OCI-M2 (cell line): Measurements from ENCODE around the gene MR1.

Source experiments
- DNase-seq: peaks from one replicate; lab custom pipeline; 2025; ENCODE audit not compliant: unreplicated experiment; lab: John Stamatoyannopoulos, UW

MR1 gene

DNA sequence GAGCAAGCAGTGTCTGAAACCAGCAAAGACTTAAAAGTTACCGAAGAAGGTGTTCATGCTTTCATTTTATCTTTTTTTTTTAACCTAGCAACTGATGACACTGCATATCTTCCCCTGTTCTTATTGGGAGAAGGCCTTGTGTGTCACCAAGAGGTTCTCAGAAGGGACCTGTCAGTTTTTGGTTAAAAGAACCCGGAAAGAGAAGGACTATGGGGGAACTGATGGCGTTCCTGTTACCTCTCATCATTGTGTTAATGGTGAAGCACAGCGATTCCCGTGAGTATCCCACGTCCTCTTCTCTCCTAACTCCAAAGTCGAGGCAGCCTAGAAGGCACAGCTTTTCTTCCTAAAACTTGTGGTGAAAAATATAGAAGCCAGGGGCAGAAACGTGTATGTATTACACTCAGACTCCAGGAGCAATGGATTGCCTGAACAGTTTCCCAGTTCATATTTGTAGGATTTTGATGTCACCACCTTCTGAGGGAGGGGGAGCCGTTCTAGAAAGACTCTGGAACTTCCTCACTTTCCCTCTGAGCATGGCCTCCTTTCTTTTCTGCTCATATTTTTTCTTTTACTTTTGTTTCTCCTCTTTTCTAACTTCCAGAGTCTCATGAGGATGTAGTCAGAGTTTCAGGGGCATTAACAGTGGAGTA is at the start of gene MR1:
Gene MR1, plus strand, starts transcription at position 185 of the 653 bp plus-strand sequence. Its CDS starts 25 bp downstream, at position 210.
- no peak for DNase-seq

DNA sequence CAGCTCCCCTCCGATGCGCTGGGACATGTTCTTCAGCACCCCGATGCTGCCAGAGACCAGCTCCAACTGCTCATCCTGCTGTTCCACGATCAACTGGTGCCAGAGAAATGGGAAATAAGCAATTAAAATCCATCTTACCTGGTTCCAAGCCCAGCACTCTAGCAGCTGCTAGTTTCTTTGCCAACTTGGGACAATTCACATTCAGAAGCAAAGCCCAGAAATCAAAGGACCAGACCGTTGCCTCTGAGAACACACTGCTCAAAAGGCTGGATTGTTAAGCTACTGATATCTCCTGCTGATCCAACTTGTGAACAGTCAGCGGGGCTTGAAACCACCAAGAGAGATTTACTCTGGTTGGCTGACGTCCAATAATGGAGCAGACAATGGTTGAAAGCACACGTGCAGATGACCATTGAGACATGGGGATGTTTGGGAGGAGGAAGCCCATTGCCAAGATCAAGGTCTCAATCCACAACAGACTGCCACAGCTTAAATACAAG is 45.5 kb upstream of the MR1 start:
- no peak for DNase-seq

DNA sequence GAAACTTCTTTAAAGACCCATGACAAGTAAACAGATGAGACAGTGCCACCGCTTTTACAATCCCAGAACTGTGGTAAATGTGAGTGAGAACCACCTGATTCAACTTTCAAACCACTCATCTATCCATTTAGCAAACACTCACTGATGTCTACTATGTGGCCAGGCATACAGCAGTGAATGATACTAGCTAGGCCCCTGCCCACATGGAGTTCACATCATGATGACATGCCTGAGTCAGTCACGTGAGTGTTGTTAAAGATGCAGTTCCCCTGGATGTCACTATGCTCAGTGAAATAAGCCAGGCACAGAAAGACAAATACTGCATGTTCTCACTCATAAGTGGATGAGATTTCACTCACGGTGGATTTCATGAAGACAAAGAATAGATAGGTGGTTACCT is 39.5 kb upstream of the MR1 start:
- DNase-seq, result no peak

DNA sequence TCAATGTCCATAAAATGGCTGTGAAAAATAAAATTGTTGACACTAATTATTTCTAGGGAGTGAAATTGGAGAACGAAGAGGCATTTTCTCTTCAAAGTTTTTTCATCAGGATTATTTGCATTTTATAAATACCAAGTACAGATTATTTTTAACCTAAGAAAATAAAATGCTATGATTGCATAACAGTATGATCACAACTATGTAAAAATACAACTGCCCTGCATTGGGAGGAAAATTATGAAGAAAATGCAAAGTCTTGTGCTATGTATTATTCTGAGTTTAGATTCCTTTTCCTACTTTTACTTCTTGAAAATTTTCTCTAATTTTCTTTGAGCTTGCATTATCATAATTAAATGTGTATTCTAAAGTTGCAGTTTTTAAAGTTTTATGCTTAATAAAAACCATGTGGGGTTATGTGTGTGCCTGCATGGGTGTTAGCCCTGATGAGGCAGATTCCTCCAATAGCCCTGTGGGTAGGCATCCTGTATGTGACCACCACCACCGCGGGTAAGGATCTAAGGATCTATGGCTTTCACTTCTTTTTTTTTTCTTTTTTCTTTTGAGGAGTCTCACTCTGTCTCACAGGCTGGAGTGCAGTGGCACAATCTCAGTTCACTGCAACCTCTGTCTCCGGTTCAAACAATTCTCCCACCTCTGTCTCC is 35.8 kb upstream of the MR1 start:
- DNase-seq, result no peak

DNA sequence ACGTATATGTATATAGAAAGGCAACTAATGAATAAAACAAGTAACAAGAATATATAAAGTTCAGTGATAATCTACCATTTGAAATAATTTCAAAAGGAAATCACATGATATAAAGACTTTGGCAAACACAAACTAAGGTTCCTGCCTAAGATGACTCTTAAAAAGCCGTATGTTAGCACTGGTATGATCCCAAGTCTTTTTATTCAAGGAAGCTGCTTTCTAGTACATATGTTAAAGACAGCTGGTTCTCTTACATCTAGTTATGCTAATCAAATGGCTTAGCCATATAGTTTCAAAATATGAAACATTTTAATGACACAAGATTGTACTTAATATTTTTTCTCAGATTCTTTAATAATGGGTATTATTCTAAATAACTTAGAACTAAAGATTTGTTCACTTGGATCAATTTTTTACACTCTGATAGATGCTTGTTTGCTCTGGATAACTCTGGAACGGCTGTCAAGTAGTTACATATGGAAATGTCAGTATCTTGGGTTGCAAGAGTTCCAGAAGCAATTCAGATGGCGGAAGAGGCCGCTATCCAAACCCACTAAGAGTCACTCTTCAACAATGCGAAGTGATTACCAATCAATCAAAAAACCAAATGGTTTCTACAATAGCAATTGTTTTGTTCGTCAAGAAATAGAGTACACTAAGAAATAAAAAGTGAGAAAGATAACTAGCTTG is 32.5 kb upstream of the MR1 start:
- no peak for DNase-seq

DNA sequence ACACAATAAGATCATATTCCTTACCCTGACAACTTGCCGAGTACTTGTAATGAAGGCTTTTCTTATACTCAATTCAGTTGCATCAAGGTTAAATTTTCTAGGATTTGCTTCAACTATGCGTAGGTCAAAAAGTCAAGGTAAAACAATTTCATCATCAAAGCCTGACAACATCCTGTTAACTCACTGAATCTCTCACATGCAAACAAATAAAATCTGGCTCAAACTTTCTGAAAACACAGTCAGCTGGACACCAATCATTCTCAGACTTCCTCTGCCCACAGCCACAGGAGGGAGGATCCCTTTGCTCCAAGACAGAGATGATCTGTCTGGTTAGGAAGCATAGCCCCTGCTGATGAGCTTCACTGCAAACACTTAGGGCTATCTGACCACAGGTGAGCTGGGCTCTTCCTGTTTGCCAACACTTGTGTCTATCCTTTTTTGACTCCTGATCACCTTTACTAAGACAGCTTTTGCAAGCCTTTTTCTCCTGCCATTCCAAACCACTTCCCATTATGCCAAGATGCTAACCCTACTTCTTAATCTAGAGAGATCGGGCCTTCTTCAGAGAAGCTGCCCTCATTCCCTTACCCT is 31.1 kb upstream of the MR1 start:
- no peak for DNase-seq

DNA sequence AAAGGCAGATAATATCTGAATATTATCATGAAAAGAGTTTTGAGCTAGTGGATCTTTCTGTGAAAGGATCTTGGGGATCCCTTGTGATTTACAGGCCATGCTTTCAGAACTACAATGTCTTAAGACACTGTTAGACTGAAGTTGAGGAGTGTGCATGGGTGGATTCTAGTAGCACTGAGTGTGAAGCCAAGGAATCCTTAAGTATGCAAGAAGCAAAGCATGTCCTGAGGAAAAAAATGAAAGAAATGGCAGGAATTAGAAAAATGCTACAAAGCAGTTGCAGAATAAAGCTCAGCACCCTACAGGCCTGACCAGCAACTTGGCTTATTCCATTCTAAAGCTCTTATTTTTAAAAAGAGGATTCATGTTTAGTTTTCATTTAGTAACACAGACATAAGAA is 23.0 kb upstream of the MR1 start:
- no peak for DNase-seq

DNA sequence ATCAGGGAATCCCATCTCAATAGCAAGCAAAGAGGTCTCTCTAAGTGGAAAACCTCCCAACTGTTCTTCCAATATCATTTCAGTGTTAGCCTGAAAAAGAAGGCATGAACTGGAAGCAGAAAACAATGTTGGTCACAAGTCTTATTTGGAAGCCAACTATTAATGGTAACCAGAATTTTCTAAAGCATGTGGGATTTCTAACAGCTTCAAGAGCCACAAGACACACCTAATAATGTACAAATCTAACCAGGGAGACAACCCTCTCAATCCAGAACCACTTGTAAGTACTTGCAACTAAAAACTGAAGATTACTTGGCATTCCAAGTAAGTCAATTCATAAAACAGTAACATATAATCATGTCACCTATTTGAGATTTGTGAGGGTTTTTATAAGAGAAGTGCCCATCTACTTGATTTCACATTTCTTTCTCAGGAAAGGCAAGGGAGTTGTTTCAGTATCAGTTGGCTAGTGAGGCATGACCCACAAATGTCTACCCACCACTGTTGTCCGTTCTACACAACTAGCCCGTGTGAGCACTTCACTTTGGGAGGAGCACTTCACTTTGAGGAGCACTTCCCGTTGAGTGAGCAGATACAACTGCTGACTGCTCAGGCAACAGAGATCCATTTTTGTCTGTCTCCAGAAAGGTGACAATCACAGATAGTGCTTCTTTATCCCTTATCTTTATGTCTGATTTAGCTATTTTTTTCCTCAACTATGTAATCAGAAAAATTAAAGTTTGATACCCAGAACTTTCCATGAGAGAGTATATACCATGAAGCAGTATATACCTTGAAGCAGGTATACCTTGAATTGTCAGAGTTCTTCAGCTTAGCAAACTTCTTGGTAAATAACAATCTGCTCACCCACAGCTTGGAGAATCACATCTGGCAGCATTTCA is 22.2 kb upstream of the MR1 start:
- DNase-seq, result no peak

DNA sequence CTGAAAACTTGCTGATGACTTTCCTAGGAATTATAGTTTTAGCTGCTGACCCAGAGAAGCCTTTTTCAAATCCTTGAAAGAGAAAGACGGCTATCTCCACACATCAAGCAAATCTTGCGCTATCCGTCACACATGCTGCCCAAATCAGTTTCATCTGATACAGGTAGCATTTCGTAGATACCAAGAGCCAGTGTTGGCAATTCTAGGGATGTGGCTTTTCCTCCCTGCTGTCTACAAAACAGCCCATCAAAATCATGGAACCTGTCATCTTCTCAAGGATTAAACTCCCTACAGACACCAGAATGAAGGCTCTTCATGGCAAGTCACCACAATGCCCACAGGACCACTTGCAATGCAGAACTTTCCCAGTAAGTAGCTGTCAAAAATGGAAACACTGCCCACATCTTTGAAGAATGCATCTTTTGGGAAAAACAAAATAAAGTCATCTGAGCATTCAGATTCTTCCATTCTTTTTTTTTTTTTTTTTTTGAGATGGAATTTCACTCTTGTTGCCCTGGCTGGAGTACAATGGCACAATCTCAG is 21.5 kb upstream of the MR1 start:
- no peak for DNase-seq

DNA sequence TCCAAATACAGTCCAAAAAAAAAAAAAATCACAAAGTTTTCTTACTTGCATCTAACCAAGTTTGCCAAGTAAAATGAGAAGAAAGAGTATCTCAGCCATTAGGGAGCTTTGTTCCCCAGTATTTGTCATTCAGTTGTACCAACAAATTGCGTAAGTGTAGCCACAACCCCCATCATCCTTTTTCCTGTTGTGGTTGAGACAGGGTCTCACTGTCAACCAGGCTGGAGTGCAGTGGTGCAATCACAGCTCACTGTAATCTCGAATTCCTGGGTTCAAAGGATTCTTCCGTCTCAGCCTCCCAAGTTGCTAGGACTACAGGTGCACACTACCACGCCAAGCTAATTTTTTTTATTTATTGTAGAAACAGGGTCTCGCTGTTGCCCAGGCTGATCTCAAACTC is 20.6 kb upstream of the MR1 start:
- no peak for DNase-seq

DNA sequence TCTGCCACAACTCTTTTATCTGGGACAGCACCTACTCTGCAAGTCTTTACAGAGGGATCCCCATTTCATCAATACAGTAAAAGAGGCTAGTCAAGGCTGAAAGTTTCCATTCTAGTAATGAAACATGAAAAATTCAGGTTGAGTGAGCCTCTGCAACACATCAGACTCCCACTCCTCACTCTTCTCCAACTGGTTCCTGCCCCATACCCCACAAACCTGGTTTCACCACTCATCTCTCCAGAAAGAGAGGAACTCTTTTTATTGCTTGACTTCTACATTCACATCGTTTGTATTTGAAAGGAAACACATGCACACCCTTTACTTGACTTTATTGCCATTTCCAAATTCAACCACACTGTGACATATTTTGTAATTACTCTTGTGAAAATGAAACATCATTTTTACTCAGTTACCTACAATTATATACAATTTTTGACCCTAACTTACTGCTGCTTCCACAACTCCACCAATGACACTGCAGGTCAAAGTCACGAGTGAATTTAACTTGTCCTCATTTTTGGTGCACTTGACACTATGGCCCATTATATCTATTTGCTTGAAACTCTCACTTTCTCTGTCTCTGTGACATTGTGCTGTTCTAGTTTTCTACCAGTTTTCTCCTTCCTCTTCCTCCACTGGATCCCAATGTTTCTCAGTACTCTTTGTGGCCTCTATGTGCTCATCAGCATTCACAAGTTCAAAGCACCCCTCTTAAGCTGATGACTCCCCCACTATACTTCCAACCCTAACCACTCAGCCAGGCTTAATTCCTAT is 19.1 kb upstream of the MR1 start:
- DNase-seq, result no peak

DNA sequence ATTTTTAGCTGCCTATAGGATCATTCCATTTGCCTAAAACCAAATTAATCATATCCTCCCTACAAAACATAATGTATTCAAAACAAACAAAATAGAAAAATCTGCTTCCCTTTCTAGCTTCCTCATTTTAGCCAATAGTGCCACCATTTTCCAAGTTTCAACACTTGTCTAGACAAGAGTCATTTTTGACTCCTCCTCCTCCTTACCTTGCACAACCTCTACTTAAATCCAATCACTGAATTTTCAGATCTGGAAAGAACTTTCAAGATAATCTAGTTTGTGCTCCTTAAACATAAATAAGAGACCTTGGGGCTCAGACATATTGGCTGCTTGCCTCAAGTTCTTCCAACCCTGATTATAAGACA is 18.6 kb upstream of the MR1 start:
- DNase-seq, result no peak

DNA sequence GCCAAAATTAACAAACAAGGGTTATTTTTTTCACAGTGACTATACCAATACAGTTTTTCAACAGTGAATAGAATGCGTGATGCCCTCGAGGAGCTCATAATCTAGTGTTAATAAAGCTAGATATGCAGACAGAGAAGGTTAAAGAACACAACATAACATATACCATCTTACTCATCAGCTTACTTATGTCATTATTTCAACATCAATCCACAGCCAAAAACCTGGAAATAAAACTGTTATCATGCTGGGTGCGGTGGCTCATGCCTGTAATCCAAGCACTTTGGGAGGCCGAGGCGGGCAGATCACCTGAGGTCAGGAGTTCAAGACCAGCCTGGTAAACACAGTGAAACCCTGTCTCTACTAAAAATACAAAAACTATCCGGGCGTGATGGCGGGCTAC is 17.2 kb upstream of the MR1 start:
- DNase-seq, result no peak

DNA sequence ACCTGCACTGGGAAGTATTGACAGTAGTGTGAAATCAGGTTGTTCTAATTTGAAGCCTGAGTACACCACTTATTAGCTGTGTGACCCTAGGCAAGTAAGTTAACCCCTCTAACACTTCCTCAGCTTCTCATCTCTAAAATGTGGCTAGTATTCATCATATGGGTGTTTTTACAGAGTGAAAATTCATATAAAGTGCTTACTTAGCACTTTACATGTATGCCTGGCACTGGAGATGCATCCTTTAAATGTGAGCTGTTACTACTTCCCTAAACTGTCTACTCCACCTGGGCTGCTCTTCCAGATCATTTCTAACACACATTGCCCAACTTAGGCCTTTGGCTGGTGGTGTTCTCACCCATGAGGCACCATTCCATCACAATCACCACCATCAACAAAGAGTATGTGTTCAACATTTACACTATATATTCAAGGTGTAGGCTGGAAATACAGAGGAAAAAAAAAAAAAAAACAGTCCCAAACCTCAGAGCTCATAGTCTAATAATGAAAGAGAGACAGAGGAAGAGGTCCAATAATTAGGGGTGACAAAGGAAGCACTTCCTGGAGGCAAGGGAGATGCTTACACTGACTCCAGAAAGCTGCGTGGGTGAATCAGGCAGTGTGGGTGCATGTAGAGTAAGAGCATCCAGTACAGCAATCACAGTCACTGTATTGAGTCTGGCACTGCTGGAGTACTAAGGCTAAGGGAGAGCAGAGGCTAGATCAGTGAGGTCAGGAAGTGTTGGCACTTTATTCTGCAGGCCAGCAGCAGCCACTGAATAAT is 14.7 kb upstream of the MR1 start:
- no peak for DNase-seq

DNA sequence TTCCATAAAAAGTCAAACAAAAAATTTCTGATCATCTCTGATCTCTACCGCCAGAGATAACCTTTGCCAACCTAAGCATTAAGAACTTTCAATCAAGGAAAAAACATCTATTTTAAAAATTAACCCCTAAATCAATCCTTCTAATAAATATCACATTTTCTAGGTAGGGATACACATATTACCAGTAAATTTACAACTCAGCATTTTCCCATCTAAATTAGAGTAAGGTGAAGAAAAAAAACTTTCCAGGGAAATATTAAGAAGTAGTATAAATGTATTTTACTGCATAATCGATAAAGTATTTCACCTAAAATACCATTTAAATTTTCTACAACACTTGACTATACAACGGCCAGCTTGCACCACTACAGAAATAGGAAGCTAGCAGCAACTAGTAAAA is 12.6 kb upstream of the MR1 start:
- no peak for DNase-seq

DNA sequence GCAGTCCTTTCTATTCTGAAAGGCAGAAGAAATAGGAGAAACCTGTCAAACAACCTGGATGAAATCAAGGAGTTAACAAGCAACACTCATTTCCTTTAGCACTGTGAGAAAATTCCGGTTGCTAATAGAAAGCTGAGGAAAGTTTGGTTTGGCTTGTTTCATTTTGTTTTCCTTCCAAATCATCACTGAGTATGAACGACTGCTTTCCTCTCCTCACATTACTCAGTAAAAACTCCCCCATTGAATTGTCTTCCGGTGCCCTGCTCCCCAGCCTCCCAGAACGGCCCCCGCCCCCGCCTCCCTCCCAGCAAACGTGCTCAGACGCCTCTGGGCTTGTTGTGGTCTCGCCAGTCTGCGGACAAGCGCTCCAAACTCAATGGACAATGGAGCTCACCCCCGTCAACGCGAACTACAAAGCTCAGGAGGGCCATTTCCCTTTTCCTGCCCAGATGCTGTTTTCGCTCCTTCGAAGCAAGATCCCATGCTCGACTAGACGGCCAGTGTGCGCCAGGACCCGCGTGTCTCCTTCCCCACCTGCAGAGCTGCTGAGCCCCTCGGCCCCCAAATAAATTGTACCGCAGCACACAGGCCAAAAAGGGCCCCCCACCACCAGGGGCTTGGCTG is 11.9 kb upstream of the MR1 start:
- DNase-seq, result no peak

DNA sequence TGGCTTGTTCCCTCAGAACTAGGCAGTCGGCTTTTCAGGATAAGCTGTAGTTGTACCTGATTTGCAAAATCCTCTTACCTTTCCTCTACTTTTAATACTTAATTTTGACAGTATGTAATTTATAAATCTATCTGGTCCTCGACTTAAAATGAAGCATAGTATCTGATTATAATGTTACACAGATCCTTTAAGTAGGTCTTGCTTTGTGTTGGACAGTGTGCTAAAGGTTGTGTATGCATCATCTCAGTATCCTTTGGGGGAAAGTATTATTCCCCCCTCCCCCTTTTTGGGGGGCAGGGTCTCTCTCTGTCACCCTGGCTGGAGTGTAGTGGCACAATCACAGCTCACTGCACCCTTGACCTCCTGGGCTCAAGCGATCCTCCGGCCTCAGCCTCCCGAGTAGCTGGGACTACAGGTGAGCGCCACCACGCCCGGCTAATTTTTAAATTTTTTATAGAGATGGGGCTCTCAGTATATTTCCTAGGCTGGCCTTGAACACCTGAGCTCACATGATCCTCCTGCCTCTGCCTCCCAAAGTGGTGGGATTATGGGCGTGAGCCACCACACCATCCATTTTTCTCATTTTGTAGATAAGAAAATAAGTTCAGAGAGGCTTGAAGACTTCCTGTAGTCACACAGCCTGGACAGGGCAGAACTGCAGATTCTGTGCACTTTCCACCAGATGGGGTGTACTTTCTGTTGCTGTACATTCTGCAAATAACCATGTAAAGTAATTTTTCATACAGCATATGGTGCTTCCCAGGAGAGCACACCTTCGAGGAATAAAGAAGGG is 10.3 kb upstream of the MR1 start:
- no peak for DNase-seq

DNA sequence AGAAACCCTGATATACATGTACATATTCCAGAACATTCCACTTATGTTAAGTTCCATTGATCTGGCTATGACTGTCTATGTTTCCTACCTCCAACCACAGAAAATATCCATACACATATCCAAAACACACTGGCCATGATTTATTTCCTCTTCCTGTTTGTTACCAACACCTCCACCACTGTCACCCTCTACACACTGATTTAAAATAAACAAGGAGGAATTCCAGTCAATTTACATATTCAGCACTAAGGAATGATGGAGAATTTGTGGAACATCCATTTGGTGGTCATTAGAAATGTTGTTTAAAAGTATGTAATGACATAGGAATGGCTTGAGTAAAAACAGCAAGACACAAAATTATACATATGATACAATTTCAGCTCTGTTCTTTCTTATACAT is 5.6 kb upstream of the MR1 start:
- DNase-seq, result no peak
